CD4-positive, alpha-beta T cell treated with Interleukin-17A for 4 hours (primary cell): Measurements from ENCODE around the gene TTC34.
"Not testable (repeated sequence)": the region's sequence is repeated elsewhere in the genome, so short reads cannot be mapped to it uniquely, and the experiment has no call there.

Experiments used
- DNase-seq: peaks from one replicate; pipeline ENCODE4 v3.0.0-alpha.2; 2020; ENCODE audit warnings: mixed read lengths

Gene TTC34

DNA sequence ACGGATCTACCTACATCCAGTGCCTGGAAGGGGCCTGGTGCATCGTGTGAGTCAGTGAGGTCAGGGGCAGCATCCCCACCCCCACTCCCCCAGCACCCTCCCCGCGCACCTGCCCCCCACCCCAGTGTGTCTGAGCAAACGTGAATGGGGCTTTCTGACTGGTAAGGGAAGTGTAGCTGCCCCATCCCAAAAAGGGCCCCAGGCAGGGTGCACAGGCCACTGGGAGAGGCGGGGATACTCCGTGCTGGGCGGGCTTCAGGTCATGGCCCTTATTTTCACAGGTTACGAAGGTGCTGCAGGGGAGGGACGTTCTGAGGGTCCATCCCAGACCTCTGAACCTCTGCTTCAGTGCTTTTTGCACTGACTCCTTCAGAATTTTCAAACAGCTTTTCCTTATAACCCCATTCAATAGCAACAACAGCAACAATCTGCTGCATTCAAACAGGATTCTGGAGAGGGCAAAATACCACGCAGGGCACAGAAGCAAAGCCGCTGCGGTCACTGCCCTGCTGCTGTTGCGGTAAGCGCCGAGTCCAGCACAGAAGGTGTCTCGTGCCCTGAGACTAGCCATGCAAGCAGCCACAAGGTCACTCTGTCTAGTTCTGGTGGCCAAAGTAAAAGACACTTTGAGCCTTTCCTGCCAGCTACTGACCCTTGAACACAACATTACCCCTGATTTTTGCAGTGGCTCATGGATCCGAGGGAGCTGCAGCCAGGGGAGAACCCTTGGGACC, 10.3 kb downstream of the TTC34 start:
- DNase-seq: no peak

DNA sequence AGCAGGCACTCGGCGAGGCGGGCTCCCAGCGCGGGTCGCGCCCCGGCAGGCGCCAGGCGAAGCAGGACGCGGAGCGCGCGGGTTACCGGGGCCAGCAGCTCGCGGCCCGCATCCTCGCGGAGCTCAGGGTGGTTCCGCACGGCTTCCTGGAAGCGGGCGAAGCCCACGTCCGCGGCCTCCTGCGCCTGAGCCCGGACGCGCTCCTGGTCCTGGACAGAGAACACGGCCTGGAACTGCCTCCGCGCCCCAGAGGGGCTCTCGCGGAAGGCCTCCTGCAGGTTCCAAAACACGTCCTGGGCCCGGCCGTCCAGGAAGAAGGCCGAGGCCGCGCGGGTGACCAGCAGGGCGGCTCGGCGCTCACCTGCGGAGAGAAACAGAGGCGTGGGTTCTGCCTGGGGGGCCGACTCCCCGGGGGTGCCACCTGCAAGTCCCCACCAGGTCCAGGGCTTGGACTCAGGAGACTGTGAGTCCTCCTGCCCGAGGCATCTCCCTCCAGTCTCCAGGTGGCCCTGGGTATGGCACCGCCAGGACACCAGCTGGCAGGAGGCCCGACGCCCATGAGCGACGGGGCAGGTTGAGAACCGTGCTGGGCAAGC, 11.4 kb downstream of the TTC34 start:
- DNase-seq: no peak

DNA sequence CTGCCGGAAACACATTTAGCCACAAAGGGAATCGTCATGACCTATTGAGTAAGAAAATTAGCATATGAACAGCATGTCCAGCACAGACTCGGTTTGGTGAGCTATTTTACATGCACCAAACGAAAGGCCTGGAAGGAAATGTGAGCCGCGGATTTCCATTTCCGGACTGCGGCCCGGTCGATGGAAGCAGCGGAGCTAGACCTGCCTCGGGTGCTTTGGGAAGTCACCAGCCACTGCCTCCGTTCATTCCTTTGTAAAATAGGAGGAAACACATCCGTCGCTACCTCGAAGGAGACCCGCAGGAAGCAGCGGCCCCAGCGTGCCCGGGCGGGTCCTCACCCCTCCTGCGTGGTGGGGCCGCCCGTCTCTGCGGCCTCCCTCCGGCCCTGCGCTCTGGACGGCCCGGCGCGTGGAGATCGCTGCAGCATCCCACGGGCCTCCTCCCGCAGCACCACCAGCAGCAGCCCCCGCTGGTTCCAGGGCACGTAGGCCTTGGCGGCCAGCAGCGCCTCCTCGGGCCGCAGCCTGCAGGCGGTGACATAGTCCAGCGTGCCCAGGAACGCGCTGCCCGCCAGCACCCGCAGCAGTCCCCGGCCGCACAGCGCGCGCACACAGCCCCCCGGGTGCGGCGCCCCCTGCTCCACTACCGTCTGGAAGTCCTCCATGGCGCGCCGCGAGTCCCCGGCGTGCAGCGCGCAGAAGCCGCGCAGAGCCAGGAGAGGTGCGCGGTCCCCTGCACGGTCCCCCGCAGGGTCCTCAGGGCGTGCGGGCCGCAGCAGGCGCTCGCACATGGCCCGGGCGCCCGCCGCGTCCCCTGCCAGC, 12.1 kb downstream of the TTC34 start:
- no peak for DNase-seq

DNA sequence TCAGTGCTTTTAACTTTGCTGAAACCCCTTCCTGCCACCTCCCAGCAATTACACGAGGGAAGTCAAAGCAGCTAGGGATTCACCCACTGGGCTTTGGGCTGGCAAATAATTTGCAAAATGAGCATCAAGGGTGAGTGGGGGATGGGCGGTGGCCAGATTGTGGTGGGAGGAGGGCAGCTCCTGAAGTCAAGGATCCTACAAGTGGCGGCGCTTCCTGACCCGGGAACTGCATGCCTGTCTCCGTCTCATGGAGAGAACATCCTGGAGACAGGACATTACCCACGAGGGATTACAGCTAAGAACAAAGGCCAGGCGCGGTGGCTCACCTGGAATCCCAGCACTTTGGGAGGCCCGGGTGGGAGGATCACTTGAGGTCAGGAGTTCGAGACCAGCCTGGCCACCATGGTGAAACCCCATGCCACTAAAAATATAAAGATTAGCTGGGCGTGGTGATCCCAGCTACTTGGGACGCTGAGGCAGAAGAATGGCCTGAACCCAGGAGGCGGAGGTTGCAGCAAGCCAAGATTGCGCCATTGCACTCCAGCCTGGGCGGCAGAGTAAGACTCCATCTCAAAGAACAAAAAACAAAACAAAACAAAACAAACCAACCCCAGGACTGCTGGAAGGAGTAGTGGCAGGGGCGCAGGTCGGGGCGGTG, 12.9 kb downstream of the TTC34 start:
- DNase-seq: no peak

DNA sequence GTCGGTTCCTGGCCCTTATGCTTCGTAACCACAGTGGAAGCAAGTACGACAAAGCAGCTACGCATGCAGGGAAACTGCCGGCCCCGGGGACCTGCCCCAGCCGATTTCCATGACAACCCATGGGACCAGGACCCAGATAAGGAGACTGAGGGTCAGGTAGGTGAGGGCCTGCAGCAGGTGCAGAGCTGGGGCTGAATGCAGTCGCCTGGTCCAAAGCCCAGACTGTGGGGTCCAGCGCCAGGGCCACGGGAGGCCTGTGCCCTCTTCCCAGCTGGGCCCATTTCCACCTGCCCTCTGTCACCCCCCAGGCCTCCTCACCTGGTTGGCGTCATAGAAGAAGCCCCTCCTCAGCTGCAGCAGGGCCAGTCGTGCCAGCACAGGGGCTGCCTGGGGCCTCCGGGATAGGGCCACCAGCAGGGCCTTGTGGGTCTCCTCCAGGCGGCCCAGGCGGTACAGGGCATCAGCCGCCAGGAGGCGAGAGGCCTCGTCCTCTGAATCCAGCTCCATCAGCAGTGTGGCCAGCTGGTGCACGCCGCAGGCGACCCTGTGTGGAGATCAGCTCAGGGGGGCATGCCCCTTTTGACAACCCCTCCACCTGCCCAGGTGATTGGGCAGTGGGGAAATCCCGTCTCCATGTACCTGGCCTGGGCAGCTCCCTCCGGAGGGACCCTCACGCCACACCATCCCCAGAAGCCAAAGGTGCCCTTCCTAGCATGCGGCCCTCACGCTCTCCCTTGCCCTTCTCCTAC, 14.2 kb downstream of the TTC34 start:
- no peak for DNase-seq

DNA sequence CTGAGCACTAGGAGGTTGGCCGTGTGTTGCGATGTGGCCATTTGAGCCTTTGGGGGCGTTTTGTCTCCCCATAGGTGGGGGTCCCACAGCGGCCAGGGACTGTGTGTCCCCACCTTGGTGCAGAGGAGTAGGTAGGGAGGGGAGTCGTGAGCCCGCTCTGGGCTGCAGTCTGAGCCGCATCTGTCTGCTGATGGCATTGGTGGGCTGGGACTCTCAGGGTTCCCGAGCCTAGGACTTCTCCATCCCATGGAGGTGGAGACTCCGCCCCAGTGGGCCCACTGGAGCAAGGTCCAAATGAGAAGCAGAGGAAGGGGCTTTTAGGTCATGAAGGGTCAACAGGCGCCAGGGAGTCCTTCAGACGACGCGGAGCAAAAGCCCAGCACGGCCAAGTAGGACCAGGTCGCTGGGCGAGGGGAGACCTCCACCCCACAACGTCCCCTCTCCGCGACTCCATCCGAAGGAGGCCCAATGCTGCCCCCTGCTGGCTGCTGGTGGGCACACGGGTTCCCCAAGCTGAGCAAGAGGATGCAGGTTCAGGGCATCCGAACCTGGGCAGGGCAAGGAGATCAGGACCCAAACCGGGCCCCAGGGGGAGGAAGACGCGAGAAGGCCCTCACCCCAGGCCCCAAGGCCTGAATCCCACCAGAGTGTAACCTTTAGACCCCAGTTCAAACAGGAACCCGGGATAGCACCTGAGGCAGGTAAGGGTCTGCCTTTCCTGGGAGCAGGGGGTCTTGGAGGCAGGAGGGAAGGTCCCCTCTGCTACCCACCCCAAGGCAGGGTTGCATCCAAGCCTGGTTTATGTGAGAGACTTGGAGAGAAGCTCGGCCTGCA, 14.9 kb downstream of the TTC34 start:
- peak; percentile 84 for DNase-seq

DNA sequence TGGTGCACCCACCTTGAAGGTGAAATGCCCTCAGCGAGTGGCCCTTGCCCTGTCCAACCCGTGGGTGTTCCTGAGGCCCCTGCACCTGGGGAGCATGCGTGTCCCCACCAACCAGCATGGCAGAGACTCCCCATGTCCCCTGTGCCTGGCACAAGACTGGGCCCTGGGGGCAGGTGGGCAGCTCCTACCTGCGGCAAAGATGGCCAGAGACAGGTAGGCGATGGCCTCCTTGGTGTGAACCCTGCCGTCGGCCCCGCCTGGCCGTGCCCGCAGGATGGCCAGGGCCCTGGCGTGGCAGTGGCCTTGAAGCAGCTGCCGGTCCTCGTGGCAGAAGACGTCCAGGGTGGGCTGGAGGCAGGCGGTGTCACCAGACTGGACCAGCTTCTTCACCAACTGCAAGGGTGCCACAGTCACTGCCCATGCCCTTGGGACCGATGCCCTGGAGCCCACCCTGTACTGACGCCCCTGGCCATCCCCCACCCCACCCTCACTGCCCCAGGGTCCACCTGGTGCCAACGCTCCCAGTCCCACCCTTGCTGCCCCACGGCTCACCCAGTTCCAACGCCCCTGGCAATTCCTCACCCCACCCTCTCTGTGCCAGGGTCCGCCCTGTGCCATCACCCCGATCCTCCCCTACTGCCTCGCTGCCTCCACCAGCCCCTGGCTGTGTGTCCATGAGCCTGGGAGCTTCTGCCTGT, 15.7 kb downstream of the TTC34 start:
- DNase-seq: no peak

DNA sequence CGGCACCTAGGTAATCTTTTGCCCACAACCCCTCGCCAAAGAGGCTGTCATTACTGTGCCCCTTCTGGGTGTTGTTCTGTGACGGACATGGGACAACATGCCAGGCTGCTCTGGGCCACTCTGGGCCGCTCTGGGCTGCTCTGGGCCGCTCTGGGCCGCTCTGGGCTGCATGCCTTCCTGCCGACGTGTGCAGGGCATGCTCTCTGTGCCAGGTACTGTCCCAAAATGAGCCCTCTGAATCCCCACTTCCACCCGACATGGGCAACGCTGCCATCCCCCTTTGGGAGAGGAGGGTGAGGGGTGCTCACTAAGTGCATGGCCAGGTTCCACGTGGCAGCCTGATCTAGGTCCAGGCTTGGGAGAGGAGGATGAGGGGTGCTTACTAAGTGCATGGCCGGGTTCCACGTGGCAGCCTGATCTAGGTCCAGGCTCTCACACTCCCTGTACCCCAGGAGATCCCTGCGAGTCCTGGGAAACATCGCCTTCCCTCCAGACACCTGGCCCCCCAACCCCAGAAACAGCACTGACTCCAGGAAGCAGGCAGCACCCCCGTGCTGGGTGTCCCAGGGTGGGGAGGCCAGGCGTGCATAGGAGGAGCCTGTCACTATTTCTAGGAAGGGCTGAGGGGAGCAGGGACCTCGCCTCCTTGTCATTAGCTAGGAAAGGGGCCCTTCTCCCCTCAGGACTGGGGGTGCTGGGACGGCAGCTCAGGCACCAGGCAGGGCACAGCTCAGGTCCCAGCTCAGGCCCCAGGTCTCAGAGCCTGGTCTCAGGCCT, 16.5 kb downstream of the TTC34 start:
- DNase-seq: no peak

DNA sequence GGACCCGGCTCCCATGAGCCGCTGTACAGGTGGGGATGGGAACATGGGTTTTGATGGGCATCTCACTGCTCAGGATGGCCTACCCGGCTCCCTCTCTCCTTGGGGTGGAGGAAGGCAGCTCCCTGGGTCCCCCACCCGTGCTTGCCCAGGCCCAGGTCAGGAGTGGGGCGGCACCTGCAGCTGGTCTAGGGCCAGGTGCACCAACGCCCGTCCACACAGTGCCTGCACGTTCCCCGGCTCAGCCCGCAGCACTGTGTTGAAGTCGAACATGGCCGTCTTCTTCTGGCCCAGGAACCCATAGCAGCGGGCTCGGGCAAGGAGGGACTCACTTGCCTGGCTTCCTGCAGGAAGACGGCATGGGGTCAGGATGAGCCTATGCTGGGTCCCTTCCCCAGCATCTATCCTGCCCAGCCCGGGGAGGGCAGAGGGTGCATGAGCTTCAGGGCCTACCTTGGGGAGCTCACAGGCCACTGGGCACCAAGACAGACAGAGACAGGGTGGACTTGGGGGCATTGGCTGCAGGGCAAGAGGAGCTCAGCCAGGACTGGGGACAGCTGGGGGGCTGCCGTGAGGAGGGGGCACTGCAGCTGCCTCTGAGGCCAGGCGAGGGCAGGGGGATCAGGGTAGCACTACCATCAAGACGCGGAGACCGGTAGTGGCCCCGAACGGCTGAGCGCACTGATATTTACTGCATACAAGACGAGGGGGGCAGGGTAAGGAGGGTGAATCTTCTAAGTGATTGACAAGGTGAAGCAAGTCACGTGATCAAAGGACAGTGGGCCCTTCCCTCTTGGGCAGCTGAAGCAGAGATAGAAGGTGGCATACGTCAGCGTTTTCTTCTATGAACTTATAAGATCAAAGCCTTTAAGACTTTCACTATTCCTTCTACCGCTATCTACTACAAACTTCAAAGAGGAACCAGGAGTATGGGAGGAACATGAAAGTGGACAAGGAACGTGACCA, 17.8 kb downstream of the TTC34 start:
- DNase-seq: no peak

DNA sequence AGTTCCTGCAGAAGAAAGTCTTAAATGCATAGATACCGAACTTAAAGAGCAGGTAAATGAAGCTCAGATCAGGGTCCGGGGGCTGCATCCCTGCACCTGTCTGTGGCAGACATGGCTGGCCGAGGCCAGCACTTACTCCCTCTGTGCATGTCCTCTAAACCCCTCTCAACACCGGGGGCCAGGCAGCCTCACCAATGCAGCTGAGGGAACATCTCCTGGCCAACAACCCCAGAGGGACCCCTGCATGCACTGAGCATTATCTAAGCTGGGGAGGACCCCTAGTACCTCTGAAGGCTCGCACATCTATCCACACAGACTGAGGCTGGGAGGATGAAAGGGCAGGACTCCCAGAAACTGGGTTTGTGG, 18.4 kb downstream of the TTC34 start:
- no peak for DNase-seq

DNA sequence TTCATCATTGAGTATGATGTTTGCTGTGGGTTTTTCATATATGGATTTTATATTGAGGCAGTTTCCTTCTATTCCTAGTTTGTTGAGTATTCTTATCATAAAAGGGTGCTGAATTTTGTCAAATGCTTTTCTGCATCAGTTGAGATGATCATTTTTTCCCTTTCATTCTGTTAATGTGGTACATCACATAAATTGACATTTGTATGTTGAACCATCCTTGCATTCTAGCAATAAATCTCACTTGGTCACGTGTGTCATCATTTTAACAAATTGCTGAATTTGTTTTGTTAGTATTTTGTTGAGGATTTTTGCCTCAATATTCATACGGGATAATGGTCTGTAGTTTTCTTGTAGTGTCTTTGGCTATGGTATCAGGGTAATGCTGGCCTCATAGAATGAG, 19.9 kb downstream of the TTC34 start:
- no peak for DNase-seq

DNA sequence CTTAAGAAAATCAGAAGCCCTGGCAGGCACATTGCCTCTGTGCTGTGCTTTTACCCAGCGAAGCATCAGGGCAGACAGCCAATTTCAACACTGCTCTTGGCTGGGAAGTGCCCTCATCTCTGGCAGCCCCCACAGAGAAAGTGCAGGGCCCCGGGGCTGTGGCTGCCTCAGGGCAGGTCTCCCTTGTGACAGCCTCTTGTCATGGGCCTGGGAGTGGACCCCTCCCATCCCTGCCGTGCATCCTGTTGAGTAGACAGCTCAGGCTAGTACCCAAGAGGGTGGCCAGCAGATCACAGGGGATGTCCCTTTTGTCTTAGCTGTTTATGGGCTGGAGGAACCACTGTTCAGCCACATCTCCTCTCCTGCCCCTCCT, 23.3 kb downstream of the TTC34 start:
- DNase-seq: no peak

DNA sequence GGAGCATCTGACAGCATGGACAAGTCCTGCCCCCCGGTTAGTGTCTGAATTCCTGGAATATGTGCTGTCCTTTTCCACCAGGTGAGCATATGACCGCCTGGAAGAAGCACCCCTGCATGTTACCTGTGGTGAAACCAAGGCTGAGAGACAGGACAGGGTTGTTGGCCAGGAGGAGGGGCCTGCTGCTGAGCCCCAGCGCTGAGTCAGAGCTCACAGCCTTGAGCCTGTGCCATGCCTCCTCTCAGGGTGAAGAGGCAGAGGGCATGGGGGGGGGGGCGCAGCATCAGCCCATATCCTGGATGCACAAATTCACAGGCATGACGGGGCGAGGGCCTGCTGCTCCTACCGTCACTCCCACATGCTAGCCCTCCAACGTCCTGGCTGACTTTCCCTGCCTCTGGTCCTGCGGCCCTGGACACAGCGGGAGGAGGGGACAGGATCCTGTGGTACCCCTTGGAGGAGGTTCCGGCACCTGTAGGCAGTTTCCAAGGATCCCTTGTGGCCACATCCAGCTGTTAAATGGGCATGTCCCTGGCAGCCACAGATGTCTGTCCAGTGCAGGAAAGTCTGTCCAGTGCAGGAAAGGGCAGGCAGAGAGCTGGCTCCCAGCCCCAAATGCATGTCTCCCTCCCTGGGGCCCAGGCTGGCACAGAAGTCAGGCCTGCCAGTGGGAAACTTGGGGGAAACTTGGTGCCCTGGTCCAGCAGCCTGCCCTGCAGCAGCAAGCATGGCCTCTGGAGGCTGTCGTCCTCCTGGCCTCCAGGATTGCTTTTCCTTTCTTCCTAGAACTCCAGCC, 23.9 kb downstream of the TTC34 start:
- DNase-seq: no peak

DNA sequence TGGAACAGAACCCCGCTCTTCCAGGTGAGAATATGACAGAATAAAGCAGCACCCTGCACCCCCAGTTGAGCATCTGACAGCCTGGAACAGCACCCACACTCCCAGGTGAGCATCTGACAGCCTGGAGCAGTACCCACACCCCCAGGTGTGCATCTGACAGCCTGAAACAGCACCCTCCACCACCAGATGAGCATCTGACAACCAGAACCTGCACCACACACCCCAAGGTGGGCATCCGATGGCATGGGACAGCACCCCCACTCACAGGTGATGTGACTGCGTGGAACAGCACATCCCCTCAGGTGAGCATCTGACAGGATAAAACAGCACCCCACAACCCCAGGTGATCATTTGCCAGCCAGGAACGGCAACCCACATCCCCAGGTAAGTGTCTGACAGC, 26.2 kb downstream of the TTC34 start:
- DNase-seq: not testable (repeated sequence)

DNA sequence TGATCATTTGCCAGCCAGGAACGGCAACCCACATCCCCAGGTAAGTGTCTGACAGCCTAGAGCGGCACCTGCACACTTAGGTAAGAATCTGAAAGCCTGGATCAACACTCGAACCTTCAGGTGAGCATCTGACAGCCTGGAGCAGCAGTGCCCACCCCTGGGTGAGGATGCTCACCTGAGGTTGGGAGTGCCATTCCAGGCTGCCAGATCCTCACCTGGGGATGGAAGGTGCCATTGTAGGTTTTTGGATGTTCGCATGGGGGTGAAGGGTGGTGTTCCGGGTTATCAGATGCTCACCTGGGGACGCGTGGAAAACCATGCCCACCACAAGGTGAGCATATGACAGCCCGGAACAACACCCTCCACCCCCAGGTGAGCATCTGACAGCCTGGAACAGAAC, 33.4 kb downstream of the TTC34 start:
- not testable (repeated sequence) for DNase-seq

DNA sequence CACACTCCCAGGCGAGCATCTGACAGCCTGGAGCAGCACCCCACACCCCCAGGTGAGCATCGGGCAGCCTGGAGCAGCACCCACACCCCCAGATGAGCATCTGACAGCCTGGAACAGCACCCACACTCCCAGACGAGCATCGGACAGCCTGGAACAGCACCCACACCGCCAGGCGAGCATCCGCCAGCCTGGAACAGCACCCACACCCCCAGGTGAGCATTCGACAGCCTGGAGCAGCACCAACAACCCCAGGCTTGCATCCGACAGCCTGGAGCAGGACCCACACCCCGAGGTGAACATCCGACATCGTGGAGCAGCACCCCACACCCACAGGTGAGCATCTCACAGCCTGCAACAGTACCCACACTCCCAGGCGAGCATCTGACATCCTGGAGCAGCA, 42.1 kb downstream of the TTC34 start:
- not testable (repeated sequence) for DNase-seq

DNA sequence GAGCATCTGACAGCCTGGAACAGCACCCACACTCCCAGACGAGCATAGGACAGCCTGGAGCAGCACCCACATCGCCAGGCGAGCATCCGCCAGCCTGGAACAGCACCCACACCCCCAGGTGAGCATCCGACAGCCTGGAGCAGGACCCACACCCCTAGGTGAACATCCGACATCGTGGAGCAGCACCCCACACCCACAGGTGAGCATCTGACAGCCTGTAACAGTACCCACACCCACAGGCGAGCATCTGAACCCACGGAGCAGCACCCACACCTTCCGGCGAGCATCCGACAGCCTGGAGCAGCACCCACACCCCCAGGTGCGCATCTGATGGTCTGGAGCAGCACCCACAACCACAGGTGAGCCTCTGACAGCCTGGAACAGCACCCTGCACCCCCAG, 44.0 kb downstream of the TTC34 start:
- DNase-seq: not testable (repeated sequence)

DNA sequence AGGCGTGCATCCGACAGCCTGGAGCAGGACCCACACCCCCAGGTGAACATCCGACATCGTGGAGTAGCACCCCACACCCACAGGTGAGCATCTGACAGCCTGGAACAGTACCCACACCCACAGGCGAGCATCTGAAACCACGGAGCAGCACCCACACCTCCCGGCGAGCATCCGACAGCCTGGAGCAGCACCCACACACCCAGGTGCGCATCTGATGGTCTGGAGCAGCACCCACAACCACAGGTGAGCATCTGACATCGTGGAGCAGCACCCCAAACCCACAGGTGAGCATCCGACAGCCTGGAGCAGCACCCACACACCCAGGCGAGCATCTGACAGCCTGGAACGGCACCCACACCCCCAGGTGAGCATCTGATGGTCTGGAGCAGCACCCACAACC, 46.1 kb downstream of the TTC34 start:
- not testable (repeated sequence) for DNase-seq
